BLaER1 (cell line): ENCODE data around the gene ARF3.
A peak's percentile ranks its signal among the peaks of the same experiment; 100 is the strongest.

ENCODE experiments used
- H3K27ac ChIP-seq: shearing (Covaris generic); formaldehyde crosslinking; 2 replicates; pipeline ENCODE4 v1.8.1; 2022
- H3K27me3 ChIP-seq: shearing (Covaris generic); formaldehyde crosslinking; 2 replicates; pipeline ENCODE4 v1.8.1; 2022
- H3K36me3 ChIP-seq: shearing (Covaris generic); formaldehyde crosslinking; 2 replicates; pipeline ENCODE4 v1.8.1; 2022
- H3K4me1 ChIP-seq: shearing (Covaris generic); formaldehyde crosslinking; 2 replicates; pipeline ENCODE4 v1.8.1; 2022
- H3K4me2 ChIP-seq: shearing (Covaris generic); formaldehyde crosslinking; 2 replicates; pipeline ENCODE4 v1.8.1; 2022
- H3K4me3 ChIP-seq: shearing (Covaris generic); formaldehyde crosslinking; 2 replicates; pipeline ENCODE4 v1.8.1; 2022
- H3K9ac ChIP-seq: shearing (Covaris generic); formaldehyde crosslinking; 2 replicates; pipeline ENCODE4 v1.8.1; 2022
- H3K9me3 ChIP-seq: shearing (Covaris generic); formaldehyde crosslinking; 2 replicates; pipeline ENCODE4 v1.8.1; 2022
- H4K20me1 ChIP-seq: shearing (Covaris generic); formaldehyde crosslinking; 2 replicates; pipeline ENCODE4 v1.8.1; 2022
- Cebpa-rat ChIP-seq: shearing (Covaris generic); IDR thresholded peaks from 2 replicates; pipeline ENCODE4 v1.8.1; 2022

Gene ARF3

GRCh38 chr12:48969160-48969771, 12.0 kb upstream of the ARF3 start:
- H3K4me2 ChIP-seq, result peak overlapping the region; percentile 36; the same call in 1 of the 2 replicates
- TF ChIP-seq Cebpa-rat, result no peak
- H3K9me3 ChIP-seq, result peaks cover 9% of the 10 kb centered on the region; the same call in 1 of the 2 replicates
- H3K4me1 ChIP-seq, result peaks cover 45% of the 10 kb centered on the region
- 0 out of 2 replicates have a peak overlapping the region, but pooled peaks have one; percentile 13 for H3K4me3 ChIP-seq
- H3K9ac ChIP-seq, result no peak overlapping the region
- no peaks in the 10 kb centered on the region for H3K36me3 ChIP-seq
- H3K27ac ChIP-seq, result no peak overlapping the region
- peaks cover 94% of the 10 kb centered on the region for H3K27me3 ChIP-seq
- H4K20me1 ChIP-seq, result peaks cover 65% of the 10 kb centered on the region

- Histone ChIP-seq H3K9me3 (0 out of 2 replicates have a peak, but pooled peaks cover under 1% of the 10 kb centered on the region), H3K4me1 (peaks cover 45% of the 10 kb centered on the region), H3K27ac (no peak overlapping the region), H3K9ac (no peak overlapping the region), H3K4me2 (no peak overlapping the region), H3K27me3 (peaks cover 86% of the 10 kb centered on the region), H4K20me1 (peaks cover 57% of the 10 kb centered on the region), H3K4me3 (no peak overlapping the region), H3K36me3 (no peaks in the 10 kb centered on the region)
- TF ChIP-seq Cebpa-rat, result no peak
Measured at GRCh38 chr12:48968467-48968866, 11.2 kb upstream of the ARF3 start.

DNA sequence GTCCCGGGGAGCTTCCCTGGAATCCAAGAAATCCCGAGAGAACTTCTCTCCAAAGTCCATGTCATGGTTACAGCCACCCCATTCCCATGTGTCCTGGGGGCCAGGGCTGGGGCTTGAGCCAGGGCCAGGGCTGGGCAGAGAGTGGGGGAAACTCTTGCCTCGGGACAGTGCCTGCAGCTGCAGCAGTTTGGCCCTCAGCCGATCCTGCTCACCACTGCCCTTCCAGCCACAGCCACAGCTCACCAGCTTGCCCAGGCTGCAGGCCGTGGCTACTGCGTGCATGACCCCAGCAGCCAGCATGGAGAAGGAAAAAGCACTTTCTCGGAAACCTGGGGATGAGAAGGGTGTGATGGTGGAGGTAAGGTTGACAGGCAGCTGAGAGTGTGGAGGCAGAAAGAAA, 10.7 kb upstream of the ARF3 start:
- Histone ChIP-seq H4K20me1 (peaks cover 52% of the 10 kb centered on the region), H3K4me3 (no peak overlapping the region), H3K4me2 (no peak overlapping the region), H3K9ac (no peak overlapping the region), H3K36me3 (no peaks in the 10 kb centered on the region), H3K9me3 (no peaks in the 10 kb centered on the region), H3K27ac (no peak overlapping the region), H3K4me1 (peaks cover 45% of the 10 kb centered on the region), H3K27me3 (peaks cover 82% of the 10 kb centered on the region)
- TF ChIP-seq Cebpa-rat, result no peak

DNA sequence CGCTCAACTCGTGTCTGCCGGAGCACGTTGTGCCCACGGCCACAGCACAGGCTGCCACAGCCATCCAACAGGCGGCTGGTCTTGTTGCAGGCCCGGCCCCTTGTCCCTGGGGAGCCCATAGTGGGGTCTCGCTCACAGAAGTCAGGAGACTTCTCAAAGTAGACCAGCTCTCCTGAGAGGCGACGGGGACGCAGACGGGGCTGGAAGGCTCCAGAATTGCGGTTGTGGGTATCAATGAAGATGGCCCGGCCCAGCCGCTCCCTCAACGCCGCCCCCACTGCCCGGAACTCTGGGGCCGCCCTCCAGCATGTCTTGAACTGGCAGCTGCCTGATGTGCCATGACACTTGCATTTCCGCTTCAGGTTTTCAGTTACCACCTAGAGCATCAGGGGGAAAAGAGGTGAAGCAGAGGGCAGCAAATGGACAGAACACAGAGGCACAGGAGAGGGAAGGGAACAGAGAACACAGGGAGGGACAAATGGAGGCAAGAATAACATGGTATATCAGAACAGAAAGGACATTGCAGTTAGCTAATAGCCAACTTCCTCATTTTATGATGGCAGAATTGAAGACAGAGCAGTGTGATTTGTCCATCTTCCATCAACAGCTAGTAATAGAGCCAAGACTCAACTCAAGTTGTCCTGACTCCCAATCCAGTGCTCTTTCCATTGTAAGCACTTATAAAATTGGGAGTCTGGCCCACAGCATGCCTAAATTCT, 9.0 kb upstream of the ARF3 start:
- H3K27me3 ChIP-seq, result peaks cover 65% of the 10 kb centered on the region
- H3K36me3 ChIP-seq, result no peaks in the 10 kb centered on the region
- no peak for TF ChIP-seq Cebpa-rat
- H3K9me3 ChIP-seq, result no peaks in the 10 kb centered on the region
- H4K20me1 ChIP-seq, result peaks cover 36% of the 10 kb centered on the region
- no peak overlapping the region for H3K4me3 ChIP-seq
- H3K4me1 ChIP-seq, result peaks cover 29% of the 10 kb centered on the region
- H3K27ac ChIP-seq, result no peak overlapping the region
- no peak overlapping the region for H3K9ac ChIP-seq
- H3K4me2 ChIP-seq, result peak overlapping the region; percentile 37

GRCh38 chr12:48965298-48965838, 8.1 kb upstream of the ARF3 start:
- H3K27ac ChIP-seq, result no peak overlapping the region
- no peaks in the 10 kb centered on the region for H3K36me3 ChIP-seq
- H3K27me3 ChIP-seq, result peaks cover 55% of the 10 kb centered on the region
- no peak for TF ChIP-seq Cebpa-rat
- H3K4me1 ChIP-seq, result peaks cover 23% of the 10 kb centered on the region
- H3K4me2 ChIP-seq, result 0 out of 2 replicates have a peak overlapping the region, but pooled peaks have one; percentile 37
- H3K9ac ChIP-seq, result no peak overlapping the region
- H3K9me3 ChIP-seq, result no peaks in the 10 kb centered on the region
- H4K20me1 ChIP-seq, result peaks cover 26% of the 10 kb centered on the region
- H3K4me3 ChIP-seq, result no peak overlapping the region

- H4K20me1 ChIP-seq, result no peaks in the 10 kb centered on the region
- H3K9me3 ChIP-seq, result no peaks in the 10 kb centered on the region
- H3K27ac ChIP-seq, result no peak overlapping the region
- no peak for TF ChIP-seq Cebpa-rat
- H3K9ac ChIP-seq, result no peak overlapping the region
- H3K4me2 ChIP-seq, result no peak overlapping the region
- H3K4me3 ChIP-seq, result no peak overlapping the region
- H3K4me1 ChIP-seq, result peaks cover 18% of the 10 kb centered on the region
- H3K36me3 ChIP-seq, result no peaks in the 10 kb centered on the region
- peaks cover 20% of the 10 kb centered on the region for H3K27me3 ChIP-seq
Measured at GRCh38 chr12:48961801-48962200, 4.5 kb upstream of the ARF3 start.

DNA sequence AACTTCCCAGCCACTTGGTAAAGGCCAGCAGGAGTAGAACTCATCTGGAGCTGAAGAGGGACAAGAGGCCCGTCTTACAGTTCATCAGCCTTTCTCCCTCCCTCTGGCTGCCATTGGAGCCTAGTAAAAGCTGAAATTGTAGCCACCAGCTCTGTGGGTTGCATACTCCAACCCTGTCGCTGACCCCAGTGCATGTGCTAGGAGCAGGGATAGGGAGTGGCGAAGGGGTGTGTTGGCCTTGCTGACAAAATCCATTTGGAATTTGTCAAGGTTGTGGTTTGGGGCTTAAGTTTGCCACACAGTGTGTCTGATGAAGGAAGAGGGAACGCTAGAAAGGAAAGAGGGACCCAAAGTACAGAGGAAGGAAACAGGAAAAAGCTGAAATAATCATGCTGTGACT, 4.0 kb upstream of the ARF3 start:
- H3K4me2 ChIP-seq, result no peak overlapping the region
- H3K36me3 ChIP-seq, result no peaks in the 10 kb centered on the region
- H3K9ac ChIP-seq, result no peak overlapping the region
- H3K27ac ChIP-seq, result no peak overlapping the region
- no peak for TF ChIP-seq Cebpa-rat
- H3K4me1 ChIP-seq, result peaks cover 17% of the 10 kb centered on the region
- H3K4me3 ChIP-seq, result no peak overlapping the region
- peaks cover 3% of the 10 kb centered on the region; the same call in 1 of the 2 replicates for H4K20me1 ChIP-seq
- H3K27me3 ChIP-seq, result peaks cover 16% of the 10 kb centered on the region
- no peaks in the 10 kb centered on the region for H3K9me3 ChIP-seq

DNA sequence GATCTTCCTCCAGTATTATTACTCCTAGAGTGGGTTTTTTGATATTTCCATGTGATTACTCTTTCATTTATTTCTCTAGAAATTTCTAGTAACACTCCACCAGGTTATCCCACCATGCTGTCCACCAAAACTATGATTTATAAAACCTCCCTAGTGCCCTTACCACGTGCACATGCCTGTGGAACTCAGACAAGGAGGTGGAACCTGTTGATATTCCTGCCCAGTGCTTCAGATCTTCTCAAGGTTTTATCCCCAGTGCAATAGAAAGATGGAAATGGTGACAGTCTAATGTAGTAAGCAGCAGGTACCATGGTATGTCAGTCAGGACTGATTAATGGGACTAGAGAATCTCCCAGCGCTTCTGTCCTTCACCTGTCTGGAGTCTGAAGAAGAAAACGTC, 3.5 kb upstream of the ARF3 start:
- peaks cover 11% of the 10 kb centered on the region for H3K27me3 ChIP-seq
- H3K9me3 ChIP-seq, result no peaks in the 10 kb centered on the region
- H3K36me3 ChIP-seq, result 0 out of 2 replicates have a peak, but pooled peaks cover under 1% of the 10 kb centered on the region
- no peak overlapping the region for H3K9ac ChIP-seq
- H4K20me1 ChIP-seq, result peaks cover 8% of the 10 kb centered on the region
- H3K4me3 ChIP-seq, result no peak overlapping the region
- no peak overlapping the region for H3K4me2 ChIP-seq
- H3K4me1 ChIP-seq, result peaks cover 18% of the 10 kb centered on the region
- no peak overlapping the region for H3K27ac ChIP-seq
- no peak for TF ChIP-seq Cebpa-rat

DNA sequence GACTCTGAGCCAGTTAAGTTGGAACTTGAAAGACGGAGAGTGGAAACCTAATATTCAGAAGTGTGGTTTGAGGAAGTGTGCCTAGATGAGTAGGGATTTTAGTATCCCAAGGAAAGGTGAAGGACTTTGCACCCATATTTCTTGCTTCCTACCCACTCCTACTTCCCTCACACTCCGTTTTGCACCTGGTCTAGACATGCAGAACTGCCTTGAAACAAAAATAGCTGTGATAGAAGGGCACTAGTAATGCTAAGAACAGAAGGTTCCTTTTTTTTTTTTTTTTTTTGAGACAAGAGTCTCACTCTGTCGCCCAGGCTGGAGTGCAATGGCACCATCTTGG, 732 bp upstream of the ARF3 start:
- peaks cover 20% of the 10 kb centered on the region for H3K36me3 ChIP-seq
- peak overlapping the region; percentile 96 for H3K4me2 ChIP-seq
- TF ChIP-seq Cebpa-rat, result no peak
- no peaks in the 10 kb centered on the region for H3K9me3 ChIP-seq
- no peaks in the 10 kb centered on the region for H3K27me3 ChIP-seq
- H4K20me1 ChIP-seq, result peaks cover 36% of the 10 kb centered on the region
- peaks cover 38% of the 10 kb centered on the region for H3K4me1 ChIP-seq
- peak overlapping the region; percentile 81 for H3K4me3 ChIP-seq
- H3K9ac ChIP-seq, result peak overlapping the region; percentile 83
- H3K27ac ChIP-seq, result 0 out of 2 replicates have a peak overlapping the region, but pooled peaks have one; percentile 8
